ENCODE data around the gene COPRS.
"Not testable (repeated sequence)": the region's sequence is repeated elsewhere in the genome, so short reads cannot be mapped to it uniquely, and the experiment has no call there.

Gene COPRS

GRCh38 chr17:31825961-31826691, 32.9 kb downstream of the COPRS start:
- TF ChIP-seq CTCF (IDR thresholded peaks at IDR 0.05), result no peak
- Histone ChIP-seq H3K27ac (no peak overlapping the region), H3K4me3 (ENCODE audit: low read depth in 1 of 2, low read length in 1 of 2) (no peak overlapping the region), H3K4me1 (ENCODE audit: control insufficient read depth in 1 of 2, insufficient read depth in 1 of 2, low read depth in 1 of 2, low read length in 1 of 2) (no peaks in the 10 kb centered on the region), H3K9me3 (no peaks in the 10 kb centered on the region), H3K36me3 (no peaks in the 10 kb centered on the region), H3K27me3 (no peaks in the 10 kb centered on the region)

GRCh38 chr17:31824766-31825360, 34.2 kb downstream of the COPRS start:
- Histone ChIP-seq H3K36me3 (no peaks in the 10 kb centered on the region), H3K4me3 (ENCODE audit: low read depth in 1 of 2, low read length in 1 of 2) (no peak overlapping the region), H3K9me3 (no peaks in the 10 kb centered on the region), H3K4me1 (ENCODE audit: control insufficient read depth in 1 of 2, insufficient read depth in 1 of 2, low read depth in 1 of 2, low read length in 1 of 2) (no peaks in the 10 kb centered on the region), H3K27me3 (no peaks in the 10 kb centered on the region), H3K27ac (no peak overlapping the region)
- TF ChIP-seq CTCF (IDR thresholded peaks at IDR 0.05), result no peak

GRCh38 chr17:31823014-31823413, 36.0 kb downstream of the COPRS start:
- Histone ChIP-seq H3K4me3 (ENCODE audit: low read depth in 1 of 2, low read length in 1 of 2) (no peak overlapping the region), H3K36me3 (no peaks in the 10 kb centered on the region), H3K27ac (no peak overlapping the region), H3K27me3 (no peaks in the 10 kb centered on the region), H3K9me3 (no peaks in the 10 kb centered on the region), H3K4me1 (ENCODE audit: control insufficient read depth in 1 of 2, insufficient read depth in 1 of 2, low read depth in 1 of 2, low read length in 1 of 2) (no peaks in the 10 kb centered on the region)
- no peak for TF ChIP-seq CTCF (IDR thresholded peaks at IDR 0.05)

- H3K4me1 ChIP-seq (ENCODE audit: control insufficient read depth in 1 of 2, insufficient read depth in 1 of 2, low read depth in 1 of 2, low read length in 1 of 2), result no peaks in the 10 kb centered on the region
- no peaks in the 10 kb centered on the region for H3K36me3 ChIP-seq
- no peak overlapping the region for H3K27ac ChIP-seq
- TF ChIP-seq CTCF (IDR thresholded peaks at IDR 0.05), result no peak
- H3K4me3 ChIP-seq (ENCODE audit: low read depth in 1 of 2, low read length in 1 of 2), result no peak overlapping the region
- no peaks in the 10 kb centered on the region for H3K9me3 ChIP-seq
- no peaks in the 10 kb centered on the region for H3K27me3 ChIP-seq
These were observed 38.2 kb downstream of the COPRS start for GRCh38 chr17:31820691-31821435.

GRCh38 chr17:31819578-31819977, 39.5 kb downstream of the COPRS start:
- H3K27ac ChIP-seq, result no peak overlapping the region
- no peak for TF ChIP-seq CTCF (IDR thresholded peaks at IDR 0.05)
- no peaks in the 10 kb centered on the region for H3K4me1 ChIP-seq (ENCODE audit: control insufficient read depth in 1 of 2, insufficient read depth in 1 of 2, low read depth in 1 of 2, low read length in 1 of 2)
- no peak overlapping the region for H3K4me3 ChIP-seq (ENCODE audit: low read depth in 1 of 2, low read length in 1 of 2)
- no peaks in the 10 kb centered on the region for H3K9me3 ChIP-seq
- H3K36me3 ChIP-seq, result no peaks in the 10 kb centered on the region
- H3K27me3 ChIP-seq, result no peaks in the 10 kb centered on the region

- not testable (repeated sequence) for H3K27me3 ChIP-seq; H3K4me3 ChIP-seq (ENCODE audit: low read depth in 1 of 2, low read length in 1 of 2); H3K27ac ChIP-seq; H3K36me3 ChIP-seq; H3K4me1 ChIP-seq (ENCODE audit: control insufficient read depth in 1 of 2, insufficient read depth in 1 of 2, low read depth in 1 of 2, low read length in 1 of 2); H3K9me3 ChIP-seq
These were observed 40.2 kb downstream of the COPRS start for GRCh38 chr17:31818863-31819262.
